Glomerular visceral epithelial cell (primary cell): ENCODE data around the gene ZEB2.
"Not testable (repeated sequence)": the region's sequence is repeated elsewhere in the genome, so short reads cannot be mapped to it uniquely, and the experiment has no call there.

Experiments
- DNase-seq: peaks from one replicate; pipeline ENCODE4 v3.0.0-alpha.2; 2016; ENCODE audit errors: extremely low spot score

Gene ZEB2

DNA sequence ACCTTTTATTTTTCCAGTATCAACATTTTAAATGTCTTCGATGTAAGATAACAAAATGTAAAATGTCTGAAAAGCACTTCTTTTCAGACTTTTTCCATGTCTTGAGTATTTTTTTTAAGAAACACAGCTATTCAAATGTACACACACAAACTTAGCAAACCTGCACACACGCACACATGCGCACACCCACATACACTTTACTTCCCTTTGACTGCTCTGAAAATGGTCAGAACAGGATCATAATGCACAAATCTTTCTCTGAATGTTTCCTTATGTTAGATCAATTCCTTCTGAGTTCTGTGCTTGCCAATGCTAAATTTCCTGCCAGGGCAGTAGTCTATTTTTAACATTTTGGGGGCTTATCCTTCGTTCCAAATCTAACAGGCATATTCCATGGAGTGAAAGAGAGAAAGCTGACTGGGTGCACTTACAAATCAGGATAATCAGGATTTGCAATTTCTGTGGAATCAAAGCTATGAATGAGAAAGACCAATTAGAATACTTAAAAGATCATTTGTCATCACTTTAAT, 136.3 kb downstream of the ZEB2 start:
- no peak for DNase-seq

DNA sequence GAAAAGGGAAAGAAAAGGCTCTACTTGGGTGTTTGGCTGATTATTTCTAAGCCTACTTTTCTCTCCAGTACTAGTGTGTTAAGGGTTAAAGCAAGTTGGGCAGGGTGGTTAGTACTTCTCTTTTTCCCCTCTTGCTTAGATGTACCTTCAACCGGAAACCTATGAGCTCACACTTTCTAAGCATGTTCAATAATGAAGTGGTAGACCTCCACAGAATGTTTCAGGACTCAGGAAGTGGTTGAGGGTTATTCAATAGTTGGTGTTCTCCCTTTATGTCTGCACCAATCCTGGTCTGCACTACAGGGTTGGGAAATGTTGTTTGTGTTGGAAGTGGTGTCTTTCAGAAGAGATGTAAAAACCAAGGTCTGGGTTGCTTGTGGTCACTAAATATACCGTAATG, 137.1 kb downstream of the ZEB2 start:
- DNase-seq, result peak; percentile 33

- DNase-seq, result no peak
Observed at GRCh38 chr2:144381716-144382115, 138.2 kb downstream of the ZEB2 start.

DNA sequence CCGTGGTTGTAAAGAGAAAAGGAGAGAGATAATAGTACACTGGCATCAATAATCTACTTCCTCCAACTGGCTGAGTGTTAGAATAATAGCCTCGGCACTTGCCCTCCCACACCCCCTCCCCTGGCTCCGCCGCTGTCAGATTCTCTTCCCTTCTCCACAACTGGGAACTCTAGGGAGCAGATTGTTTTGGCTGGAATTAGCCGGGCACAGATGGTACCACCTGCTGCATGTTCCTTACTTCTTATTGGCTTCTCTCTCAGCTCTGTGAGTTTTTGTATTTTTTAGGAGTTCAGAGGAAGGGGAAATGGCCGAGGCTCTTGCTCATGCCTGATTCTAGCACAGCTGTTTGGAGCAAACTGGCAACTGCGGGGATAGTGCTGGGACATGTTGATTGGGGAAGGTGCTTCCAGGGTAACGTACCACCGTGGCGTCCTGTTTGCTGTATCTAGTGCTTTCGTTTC, 140.0 kb downstream of the ZEB2 start:
- no peak for DNase-seq

DNA sequence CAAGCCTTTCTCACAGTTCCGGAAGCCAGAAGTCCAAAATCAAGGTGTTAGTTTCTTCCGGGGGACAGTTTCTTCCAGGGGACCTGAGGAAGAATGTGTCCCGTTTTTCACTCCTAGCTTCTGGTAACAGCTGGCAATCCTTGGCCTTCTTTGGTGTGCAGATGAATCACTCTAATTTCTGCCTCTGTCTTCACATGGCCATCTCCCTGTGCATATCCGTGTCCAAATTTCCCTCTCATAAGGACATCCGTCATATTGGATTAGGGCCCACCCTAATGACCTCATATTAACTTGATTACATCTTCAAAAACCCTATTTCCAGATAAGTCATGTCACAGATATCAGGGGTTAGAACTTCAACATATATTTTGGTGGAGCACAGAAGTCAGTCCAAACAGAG, 141.4 kb downstream of the ZEB2 start:
- no peak for DNase-seq

DNA sequence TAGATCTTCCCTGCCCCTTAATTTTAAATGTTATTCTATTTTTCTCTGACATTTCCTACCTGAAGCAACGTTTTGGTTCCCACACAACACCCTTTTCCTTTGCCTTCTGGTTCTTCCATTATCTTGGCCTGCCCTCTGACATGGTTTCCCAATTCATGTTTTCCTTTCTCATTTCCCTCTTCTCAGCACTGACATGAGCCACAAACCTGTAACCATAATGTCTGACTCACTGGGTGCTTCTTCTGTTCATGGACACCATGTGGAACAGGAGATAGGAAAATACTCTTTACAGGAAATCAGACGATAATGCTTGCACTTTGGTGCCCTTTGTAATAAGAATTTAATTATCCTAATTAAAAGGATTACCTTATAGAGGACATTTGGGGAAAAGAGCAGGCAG, 142.0 kb downstream of the ZEB2 start:
- peak; percentile 42 for DNase-seq

DNA sequence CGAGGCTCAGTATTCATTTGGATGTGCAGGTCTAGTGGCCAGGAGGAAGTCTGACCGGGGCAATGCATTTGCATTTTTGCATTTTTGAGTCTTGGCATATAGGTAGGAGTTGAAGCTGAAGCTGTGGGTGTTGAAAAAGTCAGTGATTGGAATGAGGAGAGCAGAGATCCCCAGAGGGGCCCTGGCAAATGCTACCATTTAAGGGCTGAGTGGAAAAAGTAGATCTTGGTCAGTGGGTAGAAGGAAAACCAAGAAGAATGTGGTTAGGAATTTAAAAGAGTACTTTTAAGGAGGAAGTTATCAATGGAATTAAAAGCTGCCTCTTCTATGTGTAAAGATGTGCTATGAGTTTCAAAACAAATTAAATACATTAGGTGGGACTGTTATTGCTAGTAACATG, 143.0 kb downstream of the ZEB2 start:
- no peak for DNase-seq

DNA sequence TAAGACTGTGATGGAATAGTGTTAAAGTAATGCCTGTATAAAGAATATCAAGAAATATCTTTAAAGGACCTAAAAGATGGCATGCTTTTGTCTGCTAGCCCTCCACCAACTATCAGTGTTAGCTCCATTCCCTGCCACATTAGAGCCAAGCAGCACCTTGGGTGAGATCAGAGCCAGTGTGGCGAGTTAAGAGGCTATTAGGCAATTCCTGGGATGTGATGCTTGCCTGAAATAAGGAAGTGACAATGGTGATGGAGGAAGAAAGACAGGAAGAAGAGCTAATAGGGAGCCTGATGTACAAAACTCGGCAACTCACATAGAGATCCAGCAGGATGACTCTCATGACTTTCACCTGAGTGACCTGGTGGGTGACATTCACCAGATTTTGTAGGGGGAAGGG, 143.5 kb downstream of the ZEB2 start:
- no peak for DNase-seq

DNA sequence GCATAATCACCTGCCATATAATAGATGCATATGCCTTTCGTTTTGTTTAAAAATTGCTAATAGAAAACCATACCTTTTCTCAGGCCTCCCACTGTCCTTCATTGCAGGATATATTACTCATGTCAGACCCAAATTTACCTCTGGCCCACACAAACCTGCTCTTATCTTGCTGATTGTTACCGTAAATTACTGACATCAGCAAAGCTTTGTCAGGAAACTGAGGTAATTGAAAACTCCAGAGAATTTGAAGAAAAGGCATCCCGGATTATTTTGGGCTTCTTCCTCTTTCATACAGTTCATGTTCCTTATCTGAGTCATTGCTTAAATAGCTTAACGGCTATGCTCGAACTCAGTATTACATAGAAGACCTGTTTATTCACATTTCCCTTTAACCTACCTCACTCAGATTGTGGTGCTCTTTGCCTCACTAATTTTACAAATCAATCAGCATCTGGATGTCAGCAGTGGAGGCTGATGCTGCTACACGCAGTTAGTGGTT, 145.7 kb downstream of the ZEB2 start:
- DNase-seq, result no peak

DNA sequence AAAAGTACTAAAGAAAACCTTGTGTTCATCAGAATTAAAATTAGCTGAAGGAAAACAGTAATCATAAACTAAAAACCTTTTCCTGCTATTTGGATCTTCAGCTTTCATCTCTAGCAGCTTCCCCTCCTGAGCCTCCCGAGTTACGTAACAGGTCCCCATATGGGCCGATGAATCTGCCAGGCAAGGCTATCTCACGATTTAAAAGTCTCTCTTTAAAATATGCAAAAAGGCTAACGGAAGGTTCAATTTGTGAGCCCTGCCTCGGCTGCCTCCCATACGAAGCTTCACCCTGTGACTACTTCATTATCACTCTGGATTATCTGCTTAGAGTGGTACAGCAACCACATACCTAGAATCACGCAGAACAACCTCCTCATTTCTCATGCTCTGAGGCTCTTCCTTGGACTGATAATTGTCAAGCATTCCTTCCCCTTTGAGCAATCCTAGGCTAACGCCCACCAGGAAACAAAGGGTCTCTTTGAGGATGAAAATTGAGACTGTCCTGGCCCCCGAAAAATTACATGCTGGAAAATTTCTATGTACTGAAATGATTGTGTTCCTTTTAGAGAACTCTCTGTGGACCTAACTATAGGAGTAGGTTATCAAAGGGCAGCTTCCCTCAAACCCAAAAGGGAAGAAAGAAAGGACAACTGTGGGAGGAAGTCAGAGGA, 147.4 kb downstream of the ZEB2 start:
- DNase-seq, result no peak

DNA sequence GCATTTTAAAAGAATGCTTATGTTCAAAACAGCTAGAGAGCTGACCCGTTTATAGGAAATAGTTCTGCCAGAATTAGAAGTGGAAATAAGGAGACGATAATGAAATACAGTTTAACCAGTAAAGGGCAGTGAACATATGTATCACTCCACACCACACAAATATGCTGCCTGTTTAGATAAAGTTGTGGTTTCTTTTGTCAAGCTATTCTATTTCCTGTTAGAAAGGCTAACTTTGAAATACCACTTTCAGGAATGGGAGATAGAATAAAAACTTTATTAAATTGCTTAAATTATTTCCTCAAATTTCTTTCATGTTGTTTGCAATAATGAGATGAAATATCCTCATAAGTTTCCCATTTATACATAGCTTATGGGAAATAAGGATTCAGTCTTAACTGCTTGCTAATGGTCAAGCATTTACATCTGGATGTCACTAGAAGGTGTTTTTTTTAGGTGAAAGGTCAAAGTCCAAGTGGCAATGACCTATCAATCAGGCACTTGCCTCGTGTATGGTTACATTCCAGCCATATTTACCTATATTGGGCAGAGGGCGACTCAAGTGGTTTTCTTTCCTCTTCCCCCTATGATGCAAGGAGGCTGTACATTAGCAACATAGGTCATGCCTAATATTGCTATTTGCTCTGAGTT, 148.9 kb downstream of the ZEB2 start:
- no peak for DNase-seq

- no peak for DNase-seq
Observed at GRCh38 chr2:144369416-144369815, 150.5 kb downstream of the ZEB2 start.

- DNase-seq, result no peak
Observed at GRCh38 chr2:144366825-144367429, 153.0 kb downstream of the ZEB2 start.

DNA sequence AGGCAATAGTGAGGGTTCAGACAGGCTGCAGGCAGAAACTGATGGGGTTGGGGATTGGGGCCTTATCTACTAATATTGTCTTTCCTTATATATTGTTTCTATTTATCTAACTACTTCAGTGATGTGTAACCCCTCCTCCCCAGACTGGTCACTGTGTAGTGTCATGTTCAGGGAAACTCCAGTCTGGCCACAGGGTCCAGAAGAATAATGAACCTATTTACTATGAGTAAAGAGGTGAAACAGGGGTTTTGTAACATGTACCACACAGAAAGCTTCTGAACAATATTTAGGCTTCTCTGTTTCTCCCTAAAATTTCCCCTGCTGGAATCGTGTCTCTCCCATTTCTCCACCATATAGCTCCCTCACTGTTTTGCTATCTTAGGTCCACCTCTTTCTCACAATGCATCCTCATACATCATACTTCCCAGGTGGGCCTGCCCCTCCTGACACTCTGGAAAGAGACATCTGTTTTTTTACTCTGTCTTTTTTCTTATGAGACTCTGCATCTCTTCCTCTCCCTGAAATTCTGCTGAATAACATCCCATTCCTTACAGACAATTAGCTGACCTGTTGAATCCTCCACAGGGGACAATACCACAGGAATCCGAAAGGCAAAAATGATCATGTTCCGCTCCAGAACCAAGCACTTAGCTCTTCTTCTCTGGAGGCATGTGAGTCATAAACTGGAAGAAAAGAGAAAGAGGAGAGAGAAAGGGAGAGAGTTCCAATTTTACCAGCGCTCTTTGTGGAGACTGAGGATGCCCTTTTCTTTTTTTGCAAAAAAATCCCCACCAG, 154.8 kb downstream of the ZEB2 start:
- DNase-seq, result peak; percentile 91

GRCh38 chr2:144364247-144364646, 155.7 kb downstream of the ZEB2 start:
- DNase-seq, result not testable (repeated sequence)

DNA sequence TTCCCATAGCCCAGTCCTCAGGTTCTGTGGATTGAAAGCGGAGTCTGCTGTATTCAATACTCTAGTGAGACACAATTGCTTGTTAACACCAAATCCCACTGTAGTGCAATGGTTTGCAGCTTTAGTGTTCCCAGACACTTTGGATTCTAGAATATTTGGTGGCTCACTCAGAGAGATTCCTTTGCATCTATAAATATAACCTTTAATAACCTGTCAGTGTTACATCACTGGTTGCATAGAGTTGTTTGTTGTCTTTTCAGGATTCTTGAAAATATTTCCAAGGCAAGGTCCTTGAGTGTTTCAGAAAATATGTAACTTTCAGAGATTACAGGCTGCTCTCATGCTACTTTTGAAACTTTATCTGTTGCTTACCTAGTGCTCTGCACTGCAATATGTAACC, 157.5 kb downstream of the ZEB2 start:
- DNase-seq, result no peak

GRCh38 chr2:144361742-144362141, 158.2 kb downstream of the ZEB2 start:
- no peak for DNase-seq

- DNase-seq, result no peak
Observed at GRCh38 chr2:144359684-144360083, 160.2 kb downstream of the ZEB2 start.

DNA sequence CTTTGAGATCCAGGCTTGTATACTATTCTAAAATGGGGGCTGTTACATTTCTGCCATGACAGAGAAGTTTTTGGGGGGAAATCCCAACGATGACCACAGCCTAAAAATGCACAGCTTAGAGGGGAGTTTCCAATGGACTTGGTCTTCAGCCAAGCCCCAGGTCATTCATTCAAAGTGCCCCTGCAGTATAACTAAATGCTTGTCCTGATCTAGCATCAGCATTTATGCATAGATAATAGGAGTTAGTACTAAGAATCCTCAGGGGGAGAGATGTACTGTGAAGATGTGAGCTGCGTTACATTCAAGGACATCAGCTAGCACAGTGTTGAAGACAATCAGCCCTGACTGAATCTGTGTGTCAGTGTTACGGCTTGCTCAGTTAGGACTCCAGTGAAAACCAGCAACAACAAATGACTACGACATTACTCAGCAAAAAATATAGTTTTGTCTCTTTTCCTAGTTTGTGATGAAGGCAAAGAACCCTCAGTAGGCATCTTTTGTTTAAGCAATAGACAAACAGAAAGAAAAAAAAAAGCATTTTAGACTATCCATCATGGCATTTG, 160.9 kb downstream of the ZEB2 start:
- peak; percentile 85 for DNase-seq

DNA sequence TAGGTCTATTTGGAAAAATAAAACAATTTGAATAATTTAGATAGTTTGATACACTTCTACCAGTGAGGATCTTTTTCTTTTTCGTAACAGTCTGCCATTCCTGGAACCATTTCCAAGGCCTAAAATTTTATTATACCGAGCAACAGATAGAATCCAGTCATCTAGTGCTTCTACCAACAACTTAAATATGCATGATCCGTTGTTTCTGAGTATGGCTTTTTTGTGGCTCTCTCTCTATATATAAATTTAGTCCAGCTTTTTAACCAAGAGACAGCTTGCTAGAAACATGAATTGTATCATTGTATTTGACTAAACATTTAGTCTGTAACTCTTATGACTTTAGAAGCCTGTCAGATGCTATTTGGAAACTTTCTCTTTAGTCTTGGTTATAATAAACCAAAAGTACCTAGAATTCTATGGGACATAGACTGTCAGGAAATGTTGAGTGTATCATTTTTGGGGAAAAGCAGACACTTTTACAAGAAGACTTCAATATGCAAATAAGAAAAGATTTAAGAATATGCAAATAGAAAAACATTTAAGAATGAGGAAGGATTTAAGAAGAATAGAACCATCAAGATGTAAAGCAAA, 161.4 kb downstream of the ZEB2 start:
- no peak for DNase-seq
